ENCODE results near the gene EPHB2. TPM values are rescaled to one million over a fixed set of nuclear protein-coding genes. Genes with fewer than 3 reads are reported as not detected.

The EPHB2 gene
- total and polyA plus RNA-seq, 2 of the 4 experiments (the other 2 are of a cell fraction): 52.3 to 58.8 TPM

GRCh38 chr1:22916471-22916820 is 205.8 kb downstream of the EPHB2 start:
- no peak overlapping the region for H2BK5ac ChIP-seq (ENCODE audit: low read depth, low read length, poor library complexity, severe bottlenecking)
- H3K9ac ChIP-seq (ENCODE audit: low read depth, low read length): no peak overlapping the region
- 63% methylated on average over 2 of the region's 12 CpGs; no CpG with 5 or more reads in 1 of the 2 experiments for whole genome bisulfite sequencing, 2 experiments (ENCODE audit: extremely low coverage in 2 of 2, insufficient read length in 1 of 2)
- H2AK9ac ChIP-seq (replicated peaks; ENCODE audit: low read depth, low read length, poor library complexity): no peak overlapping the region
- H4K8ac ChIP-seq (ENCODE audit: low read depth in 2 of 2, low read length in 2 of 2): no peak overlapping the region
- CTCF ChIA-PET: no interaction called here
- no peak overlapping the region for H3K27ac ChIP-seq (ENCODE audit: insufficient read depth, low read length)
- peaks cover 28% of the 10 kb centered on the region for H3K36me3 ChIP-seq (ENCODE audit: control insufficient read depth, insufficient read depth, low read length)
- H3K4me2 ChIP-seq (ENCODE audit: low read depth, low read length): no peak overlapping the region
- in situ Hi-C loops (cut with MboI; ENCODE audit: low sequenced_read_pairs) (no loop called here), intact Hi-C loops (cut with micrococcal nuclease) (no loop called here), dilution Hi-C loops (cut with HindIII; ENCODE audit: low sequenced_read_pairs, unreplicated experiment) (no loop called here)
- peaks cover 9% of the 10 kb centered on the region for H3K4me1 ChIP-seq (ENCODE audit: control insufficient read depth, insufficient read depth, low read length)
- H3K79me1 ChIP-seq (ENCODE audit: low read depth in 1 of 2, low read length in 2 of 2): no peaks in the 10 kb centered on the region
- no peak overlapping the region for H4K91ac ChIP-seq (ENCODE audit: insufficient read depth, low read depth, low read length)
- H2AK5ac ChIP-seq (ENCODE audit: low read depth, low read length): no peak overlapping the region
- no peak overlapping the region for H3K18ac ChIP-seq (ENCODE audit: low read depth, low read length)
- no peaks in the 10 kb centered on the region for H3K9me3 ChIP-seq (ENCODE audit: control insufficient read depth, insufficient read depth, low read length)
- H3K4me3 ChIP-seq (ENCODE audit: insufficient read depth, low read depth, low read length): no peak overlapping the region
- no peak overlapping the region for H2BK120ac ChIP-seq (ENCODE audit: low read depth, low read length)
- no peaks in the 10 kb centered on the region for H3K27me3 ChIP-seq (ENCODE audit: control insufficient read depth, insufficient read depth, low read length)
- H3K14ac ChIP-seq (replicated peaks; ENCODE audit: low read depth, low read length): no peak overlapping the region
- BruUV-seq (replicated peaks): no TSS peak
- no peak overlapping the region for H2BK20ac ChIP-seq (ENCODE audit: low read depth, low read length)
- DNase-seq (no peak), ATAC-seq (ENCODE audit: low read depth) (no peak)
- no peaks in the 10 kb centered on the region for H4K20me1 ChIP-seq (ENCODE audit: insufficient read depth, low read length)
- POLR2A ChIA-PET (ENCODE audit: unreplicated experiment): no interaction called here
- H2BK15ac ChIP-seq (ENCODE audit: low read depth, low read length): no peak overlapping the region
- H3K23ac ChIP-seq (ENCODE audit: low read depth, low read length): no peak overlapping the region
- H3K56ac ChIP-seq (ENCODE audit: extremely low read depth, insufficient read depth, low read length): no peak overlapping the region
- 0 out of 2 replicates have a peak, but pooled peaks cover 4% of the 10 kb centered on the region for H3K9me1 ChIP-seq (ENCODE audit: insufficient read depth, low read length)
- no peak overlapping the region for H4K5ac ChIP-seq (ENCODE audit: low read depth, low read length)
- TF ChIP-seq NFE2L2 (IDR thresholded peaks at IDR 0.05; ENCODE audit: low read depth, low read length) (no peak), RAD21 (IDR thresholded peaks at IDR 0.05; ENCODE audit: low read length) (no peak), USF2 (IDR thresholded peaks at IDR 0.05; ENCODE audit: low read depth, low read length) (no peak), BHLHE40 (IDR thresholded peaks at IDR 0.05; ENCODE audit: low read depth, low read length) (no peak), RCOR1 (IDR thresholded peaks at IDR 0.05; ENCODE audit: insufficient replicate concordance, low read length) (no peak)
- no peak overlapping the region for H3K4ac ChIP-seq (ENCODE audit: low read depth, low read length)
- H2AFZ ChIP-seq (replicated peaks; ENCODE audit: low read length, poor library complexity): no peak overlapping the region

Measured in IMR-90 (cell line).